Esophagus muscularis mucosa (tissue), 4 donors: ENCODE results near the gene NUP93. TPM values are rescaled to one million over a fixed set of nuclear protein-coding genes. Genes with fewer than 3 reads are reported as not detected.

Source experiments
- DNase-seq: peaks from one replicate; pipeline ENCODE4 v3.0.0-alpha.2; 2017; ENCODE audit errors: extremely low spot score
- H3K27ac ChIP-seq, 4 donors: fragments of 200-600 bp; sonication (generic); replicated peaks in 1 of 4; 1 replicate in 3 of 4; 2 replicates in 1 of 4; pipeline ENCODE4 v1.5.1; 2016 to 2019; ENCODE audit warnings: mild to moderate bottlenecking in 1 of 4
- H3K27me3 ChIP-seq, 4 donors: fragments of 200-600 bp; sonication (generic); one replicate each; pipeline versions ENCODE4 v1.5.1 to v1.6.0; 2016 to 2019
- H3K36me3 ChIP-seq, 4 donors: fragments of 200-600 bp; sonication (generic); one replicate each; pipeline ENCODE4 v1.5.1; 2016 to 2019
- H3K4me1 ChIP-seq, 4 donors: fragments of 200-600 bp; sonication (generic); one replicate each; pipeline ENCODE4 v1.5.1; 2016 to 2019
- H3K4me3 ChIP-seq, 4 donors: fragments of 200-600 bp; sonication (generic); 1 replicate in 2 of 4; 2 replicates in 2 of 4; pipeline ENCODE4 v1.5.1; 2016 to 2019; ENCODE audit warnings: mild to moderate bottlenecking in 4 of 4, moderate library complexity in 1 of 4
- H3K9me3 ChIP-seq, 4 donors: fragments of 200-600 bp; sonication (generic); 1 replicate in 3 of 4; 2 replicates in 1 of 4; pipeline ENCODE4 v1.5.1; 2016 to 2019
- CTCF ChIP-seq, 3 experiments: fragments of 200-600 bp in 2 of 3; fragments of 450-650 bp in 1 of 3; sonication (generic) in 2 of 3; IDR thresholded peaks; one replicate each; pipeline ENCODE4 v1.5.1; 2017 to 2019; ENCODE audit warnings: antibody characterized with exemption in 3 of 3, mild to moderate bottlenecking in 2 of 3, moderate library complexity in 1 of 3
- EP300 ChIP-seq: sonication (generic); formaldehyde crosslinking; IDR thresholded peaks from one replicate; pipeline ENCODE4 v1.6.1; 2017; ENCODE audit warnings: antibody characterized with exemption
- POLR2A ChIP-seq: fragments of 450-650 bp; IDR thresholded peaks from one replicate; pipeline ENCODE4 v1.6.1; 2017; ENCODE audit warnings: antibody characterized with exemption, moderate library complexity, mild to moderate bottlenecking, low read depth
- POLR2AphosphoS5 ChIP-seq, 2 donors: sonication (generic); formaldehyde crosslinking; IDR thresholded peaks; one replicate each; pipeline ENCODE4 v1.6.1; 2017; ENCODE audit warnings: antibody characterized with exemption in 2 of 2
- WGBS: methylation state at CpG from one replicate; pipeline ENCODE4 v1.1.5; 2018; 5-methylcytosine and 5-hydroxymethylcytosine counted together
- intact Hi-C: fragments of 100-400 bp; cut with DNase I; formaldehyde crosslinking; loops from one replicate; pipeline ENCODE4 v1.15.1; 2023
- total RNA-seq, 4 donors: library from RNA; depleted of rRNA; stranded (reverse); fragments of >200 nt; gene quantifications; one replicate each; pipeline versions ENCODE4 v1.1.0 to v1.2.1, GENCODE V29; 2016

NUP93 gene
- total RNA-seq, 4 donors from 2014 or later = 34.0 to 47.5 (median 36.5) TPM

- Histone ChIP-seq H3K9me3 (peaks cover 0 to 7% (median 6%) of the 10 kb centered on the region in 4 donors), H3K27me3 (no peaks in the 10 kb centered on the region), H3K4me3 (no peak overlapping the region), H3K4me1 (peaks cover 9 to 24% (median 18%) of the 10 kb centered on the region in 4 donors), H3K27ac (no peak overlapping the region), H3K36me3 (no peaks in the 10 kb centered on the region)
- 38% methylated on average over 1 of the region's 1 CpG for WGBS
- TF ChIP-seq POLR2AphosphoS5 (IDR thresholded peaks at IDR 0.05) (no peak), EP300 (no peak), CTCF (IDR thresholded peaks at IDR 0.05) (no peak), POLR2A (no peak)
- no peak for DNase-seq
- intact Hi-C loops = no loop called here
Observed at GRCh38 chr16:56688762-56689161, 41.2 kb upstream of the NUP93 start.

- no peaks in the 10 kb centered on the region for H3K36me3 ChIP-seq
- no peak overlapping the region for H3K4me3 ChIP-seq
- H3K4me1 ChIP-seq = peaks cover 7 to 20% (median 14%) of the 10 kb centered on the region in 4 donors
- H3K27me3 ChIP-seq = no peaks in the 10 kb centered on the region
- intact Hi-C loops = no loop called here
- no peak overlapping the region for H3K27ac ChIP-seq
- no peak for DNase-seq
- H3K9me3 ChIP-seq = peaks cover 0 to 7% (median 6%) of the 10 kb centered on the region in 4 donors
- TF ChIP-seq CTCF (IDR thresholded peaks at IDR 0.05) (no peak), POLR2A (no peak), EP300 (no peak), POLR2AphosphoS5 (IDR thresholded peaks at IDR 0.05) (no peak)
- 92% methylated on average over 2 of the region's 3 CpGs for WGBS
Observed at GRCh38 chr16:56689171-56689570, 40.8 kb upstream of the NUP93 start.

- TF ChIP-seq POLR2A (no peak), CTCF (IDR thresholded peaks at IDR 0.05) (no peak), EP300 (no peak), POLR2AphosphoS5 (IDR thresholded peaks at IDR 0.05) (no peak)
- Histone ChIP-seq H3K27me3 (no peaks in the 10 kb centered on the region), H3K9me3 (peaks cover 0 to 7% (median 6%) of the 10 kb centered on the region in 4 donors), H3K27ac (no peak overlapping the region), H3K36me3 (no peaks in the 10 kb centered on the region), H3K4me3 (no peak overlapping the region), H3K4me1 (peaks cover 0 to 6% (median 3%) of the 10 kb centered on the region in 4 donors)
- intact Hi-C loops = no loop called here
- no peak for DNase-seq
- WGBS = 53% methylated on average over 3 of the region's 4 CpGs
Observed at GRCh38 chr16:56690420-56691122, 39.4 kb upstream of the NUP93 start.

- intact Hi-C loops = no loop called here
Observed at GRCh38 chr16:56691885-56692284, 38.0 kb upstream of the NUP93 start.

More at GRCh38 chr16:56691885-56692284, 38.0 kb upstream of the NUP93 start:
- TF ChIP-seq EP300 (no peak), POLR2A (no peak), POLR2AphosphoS5 (IDR thresholded peaks at IDR 0.05) (no peak), CTCF (IDR thresholded peaks at IDR 0.05) (no peak)
- Histone ChIP-seq H3K9me3 (peaks cover 0 to 3% (median 2%) of the 10 kb centered on the region in 4 donors), H3K4me3 (no peak overlapping the region), H3K4me1 (no peaks in the 10 kb centered on the region), H3K27me3 (no peaks in the 10 kb centered on the region), H3K36me3 (no peaks in the 10 kb centered on the region), H3K27ac (no peak overlapping the region)
- no peak for DNase-seq
- WGBS = 67% methylated on average over 1 of the region's 4 CpGs
